ENCODE data around the gene UBAP1. TPM values are rescaled to one million over a fixed set of nuclear protein-coding genes. Genes with fewer than 3 reads are reported as not detected.

The UBAP1 gene
- total RNA-seq, 1 experiment from 2014 or later: 29.4 TPM

- Mint-ChIP-seq H3K4me1 (ENCODE audit: low read depth, unreplicated experiment) (peaks cover 10% of the 10 kb centered on the region), H3K4me3 (ENCODE audit: low read depth, unreplicated experiment) (no peak overlapping the region), H3K9me3 (ENCODE audit: low read depth, unreplicated experiment) (no peaks in the 10 kb centered on the region), H3K27ac (ENCODE audit: unreplicated experiment) (no peak overlapping the region), H3K36me3 (ENCODE audit: insufficient read depth, unreplicated experiment) (no peaks in the 10 kb centered on the region), H3K27me3 (ENCODE audit: unreplicated experiment) (no peaks in the 10 kb centered on the region)
- no peak for TF ChIP-seq CTCF (IDR thresholded peaks at IDR 0.05; ENCODE audit: unreplicated experiment)
- intact Hi-C loops (cut with micrococcal nuclease; ENCODE audit: unreplicated experiment): no loop called here
- no peak for DNase-seq
- no TSS peak for BruUV-seq (replicated peaks)
- CTCF ChIA-PET: no interaction called here
Observed at GRCh38 chr9:34171753-34172535, 6.9 kb upstream of the UBAP1 start.

GRCh38 chr9:34176089-34176488 is 2.8 kb upstream of the UBAP1 start:
- Mint-ChIP-seq H3K4me1 (ENCODE audit: low read depth, unreplicated experiment) (peaks cover 10% of the 10 kb centered on the region), H3K4me3 (ENCODE audit: low read depth, unreplicated experiment) (no peak overlapping the region), H3K27ac (ENCODE audit: unreplicated experiment) (no peak overlapping the region), H3K9me3 (ENCODE audit: low read depth, unreplicated experiment) (no peaks in the 10 kb centered on the region), H3K27me3 (ENCODE audit: unreplicated experiment) (no peaks in the 10 kb centered on the region), H3K36me3 (ENCODE audit: insufficient read depth, unreplicated experiment) (peaks cover 25% of the 10 kb centered on the region)
- intact Hi-C loops (cut with micrococcal nuclease; ENCODE audit: unreplicated experiment): no loop called here
- TF ChIP-seq CTCF (IDR thresholded peaks at IDR 0.05; ENCODE audit: unreplicated experiment): no peak
- no TSS peak for BruUV-seq (replicated peaks)
- CTCF ChIA-PET: no interaction called here
- DNase-seq: no peak

- TF ChIP-seq CTCF (IDR thresholded peaks at IDR 0.05; ENCODE audit: unreplicated experiment): no peak
- CTCF ChIA-PET: interaction anchor here (0.6 to 1.2 kb wide), 2 partner anchors 13 to 143 kb away, joined by 8 read pairs; no protein-coding TSS in a partner anchor
- H3K27me3 Mint-ChIP-seq (ENCODE audit: unreplicated experiment): no peaks in the 10 kb centered on the region
- peaks cover 10% of the 10 kb centered on the region for H3K4me1 Mint-ChIP-seq (ENCODE audit: low read depth, unreplicated experiment)
- H3K27ac Mint-ChIP-seq (ENCODE audit: unreplicated experiment): peak overlapping the region; percentile 95
- DNase-seq: no peak
- intact Hi-C loops (cut with micrococcal nuclease; ENCODE audit: unreplicated experiment): no loop called here
- H3K9me3 Mint-ChIP-seq (ENCODE audit: low read depth, unreplicated experiment): no peaks in the 10 kb centered on the region
- H3K4me3 Mint-ChIP-seq (ENCODE audit: low read depth, unreplicated experiment): peak overlapping the region; percentile 88
- BruUV-seq (replicated peaks): no TSS peak
- peaks cover 32% of the 10 kb centered on the region for H3K36me3 Mint-ChIP-seq (ENCODE audit: insufficient read depth, unreplicated experiment)
Observed at GRCh38 chr9:34177593-34178435, 1.0 kb upstream of the UBAP1 start.

GRCh38 chr9:34179213-34180136 is 632 bp downstream of the UBAP1 start:
- intact Hi-C loops (cut with micrococcal nuclease; ENCODE audit: unreplicated experiment): loop anchor here (10.0 kb wide), 1 partner anchor 55 kb away; the partner anchor contains the start of gene DCAF12
- Mint-ChIP-seq H3K27me3 (ENCODE audit: unreplicated experiment) (no peaks in the 10 kb centered on the region), H3K27ac (ENCODE audit: unreplicated experiment) (peak overlapping the region; percentile 95), H3K4me3 (ENCODE audit: low read depth, unreplicated experiment) (peak overlapping the region; percentile 88), H3K4me1 (ENCODE audit: low read depth, unreplicated experiment) (peaks cover 10% of the 10 kb centered on the region), H3K9me3 (ENCODE audit: low read depth, unreplicated experiment) (no peaks in the 10 kb centered on the region), H3K36me3 (ENCODE audit: insufficient read depth, unreplicated experiment) (peaks cover 33% of the 10 kb centered on the region)
- CTCF ChIA-PET: interaction anchor here (0.6 to 1.2 kb wide), 4 partner anchors 12 to 414 kb away, joined by 3 to 8 read pairs (median 4); no protein-coding TSS in a partner anchor
- BruUV-seq (replicated peaks): TSS peak; percentile 42
- peak; percentile 19 for DNase-seq
- TF ChIP-seq CTCF (IDR thresholded peaks at IDR 0.05; ENCODE audit: unreplicated experiment): no peak

Measured in Calu3 (cell line).